Lower leg skin (tissue), 3 donors: Measurements from ENCODE around the gene PDE6A.

Experiments
- CTCF ChIP-seq, 3 donors: fragments of 450-650 bp; IDR thresholded peaks; one replicate each; pipeline ENCODE4 v1.5.1; 2016; ENCODE audit warnings: antibody characterized with exemption in 3 of 3, mild to moderate bottlenecking in 3 of 3, moderate library complexity in 2 of 3
- POLR2A ChIP-seq, 2 donors: fragments of 450-650 bp; IDR thresholded peaks; one replicate each; pipeline ENCODE4 v1.6.1; 2016 to 2017; ENCODE audit warnings: antibody characterized with exemption in 2 of 2, mild to moderate bottlenecking in 1 of 2, moderate library complexity in 1 of 2

GRCh38 chr5:149912226-149912871 is 32.2 kb downstream of the PDE6A start:
- TF ChIP-seq CTCF (IDR thresholded peaks at IDR 0.05): no peak
- TF ChIP-seq POLR2A (IDR thresholded peaks at IDR 0.05): no peak
